ENCODE data around the gene AP2S1.

The AP2S1 gene

DNA sequence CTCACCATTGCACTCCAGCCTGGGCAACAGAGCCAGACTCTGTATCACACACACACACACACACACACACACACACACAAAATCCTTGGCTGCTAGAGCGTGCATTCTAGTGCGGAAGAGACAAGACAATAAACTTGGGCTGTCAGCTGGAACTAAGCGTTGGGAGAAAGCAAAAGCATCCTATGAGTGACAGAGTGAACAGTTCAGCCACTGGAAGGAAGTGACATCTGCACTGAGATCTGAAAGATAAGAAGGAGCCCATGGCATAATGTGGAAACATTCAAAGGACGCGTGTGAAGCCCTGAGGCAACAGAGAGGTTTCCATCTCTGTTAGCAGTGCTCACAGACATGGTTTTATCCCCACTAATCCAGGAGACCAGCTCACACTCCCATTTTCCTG is 58.7 kb downstream of the AP2S1 start:
- in situ Hi-C loops (cut with MboI; ENCODE audit: low sequenced_read_pairs, unreplicated experiment), result no loop called here
- TF ChIP-seq, protein P1, sequence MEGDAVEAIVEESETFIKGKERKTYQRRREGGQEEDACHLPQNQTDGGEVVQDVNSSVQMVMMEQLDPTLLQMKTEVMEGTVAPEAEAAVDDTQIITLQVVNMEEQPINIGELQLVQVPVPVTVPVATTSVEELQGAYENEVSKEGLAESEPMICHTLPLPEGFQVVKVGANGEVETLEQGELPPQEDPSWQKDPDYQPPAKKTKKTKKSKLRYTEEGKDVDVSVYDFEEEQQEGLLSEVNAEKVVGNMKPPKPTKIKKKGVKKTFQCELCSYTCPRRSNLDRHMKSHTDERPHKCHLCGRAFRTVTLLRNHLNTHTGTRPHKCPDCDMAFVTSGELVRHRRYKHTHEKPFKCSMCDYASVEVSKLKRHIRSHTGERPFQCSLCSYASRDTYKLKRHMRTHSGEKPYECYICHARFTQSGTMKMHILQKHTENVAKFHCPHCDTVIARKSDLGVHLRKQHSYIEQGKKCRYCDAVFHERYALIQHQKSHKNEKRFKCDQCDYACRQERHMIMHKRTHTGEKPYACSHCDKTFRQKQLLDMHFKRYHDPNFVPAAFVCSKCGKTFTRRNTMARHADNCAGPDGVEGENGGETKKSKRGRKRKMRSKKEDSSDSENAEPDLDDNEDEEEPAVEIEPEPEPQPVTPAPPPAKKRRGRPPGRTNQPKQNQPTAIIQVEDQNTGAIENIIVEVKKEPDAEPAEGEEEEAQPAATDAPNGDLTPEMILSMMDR (IDR thresholded peaks at IDR 0.05; ENCODE audit: borderline replicate concordance, control extremely low read depth, extremely low read depth, insufficient read depth, missing control alignments), result no peak
- DNase-seq (ENCODE audit: low spot score), result peak; percentile 48

- no peak for DNase-seq (ENCODE audit: low spot score)
- in situ Hi-C loops (cut with MboI; ENCODE audit: low sequenced_read_pairs, unreplicated experiment), result no loop called here
- TF ChIP-seq, protein P1 (IDR thresholded peaks at IDR 0.05; ENCODE audit: borderline replicate concordance, control extremely low read depth, extremely low read depth, insufficient read depth, missing control alignments), result no peak
Observed at GRCh38 chr19:46789371-46789770, 61.3 kb downstream of the AP2S1 start.

GRCh38 chr19:46788968-46789338 is 61.7 kb downstream of the AP2S1 start:
- TF ChIP-seq, protein P1 (IDR thresholded peaks at IDR 0.05; ENCODE audit: borderline replicate concordance, control extremely low read depth, extremely low read depth, insufficient read depth, missing control alignments), result no peak
- in situ Hi-C loops (cut with MboI; ENCODE audit: low sequenced_read_pairs, unreplicated experiment), result no loop called here
- DNase-seq (ENCODE audit: low spot score), result no peak

DNA sequence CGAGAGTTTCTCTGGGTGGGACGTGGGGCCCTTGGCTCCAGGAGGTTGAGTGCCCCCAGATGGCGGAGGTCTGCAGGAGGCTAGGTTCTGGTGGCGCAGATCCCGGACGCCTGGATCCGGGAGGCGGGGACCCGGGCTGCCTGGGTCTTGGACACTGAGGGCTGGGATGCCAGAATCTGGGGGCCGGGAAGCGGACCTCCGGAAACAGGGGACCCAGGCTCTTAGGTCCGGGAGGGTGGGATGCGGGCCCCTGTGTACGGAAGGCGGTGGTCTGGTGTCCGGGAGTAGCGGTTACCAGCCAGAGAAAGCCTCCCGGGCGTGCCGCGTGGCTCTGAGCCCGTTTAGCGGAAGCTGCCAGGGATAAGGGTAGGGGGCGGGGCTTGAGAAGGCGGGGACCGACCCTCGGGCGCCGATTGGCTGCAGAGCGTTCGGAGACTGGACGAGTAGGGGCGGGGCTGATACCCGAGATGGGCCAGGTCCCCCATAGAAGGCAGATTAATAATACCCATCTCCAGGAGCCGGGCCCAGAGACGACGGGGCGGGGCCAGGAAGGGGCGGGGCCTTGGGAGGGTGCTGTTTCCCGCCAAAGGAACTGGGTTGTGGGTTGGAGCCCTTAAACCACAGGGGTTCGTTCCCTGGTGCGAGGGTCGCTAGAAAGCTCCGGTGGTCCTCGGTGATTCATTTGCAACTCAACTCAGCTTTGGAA is 62.2 kb downstream of the AP2S1 start, which contains the start of gene SLC1A5:
Gene SLC1A5 (minus strand): TSS at position 333 of the 706 bp plus-strand sequence. CDS start 629 bp downstream, outside the sequence.
- TF ChIP-seq, protein P1 (IDR thresholded peaks at IDR 0.05; ENCODE audit: borderline replicate concordance, control extremely low read depth, extremely low read depth, insufficient read depth, missing control alignments), result no peak
- in situ Hi-C loops (cut with MboI; ENCODE audit: low sequenced_read_pairs, unreplicated experiment), result no loop called here
- peak; percentile 99 for DNase-seq (ENCODE audit: low spot score)
